GM12872 (cell line): ENCODE results near the gene CRMP1.

ENCODE experiments used
- TF ChIP-seq, protein P1 (sequence below): IDR thresholded peaks from 3 replicates; pipeline ENCODE4 v1.5.1; 2011; ENCODE audit warnings: low read depth, mild to moderate bottlenecking, low read length, moderate library complexity; ENCODE audit not compliant: insufficient read depth

Gene CRMP1

DNA sequence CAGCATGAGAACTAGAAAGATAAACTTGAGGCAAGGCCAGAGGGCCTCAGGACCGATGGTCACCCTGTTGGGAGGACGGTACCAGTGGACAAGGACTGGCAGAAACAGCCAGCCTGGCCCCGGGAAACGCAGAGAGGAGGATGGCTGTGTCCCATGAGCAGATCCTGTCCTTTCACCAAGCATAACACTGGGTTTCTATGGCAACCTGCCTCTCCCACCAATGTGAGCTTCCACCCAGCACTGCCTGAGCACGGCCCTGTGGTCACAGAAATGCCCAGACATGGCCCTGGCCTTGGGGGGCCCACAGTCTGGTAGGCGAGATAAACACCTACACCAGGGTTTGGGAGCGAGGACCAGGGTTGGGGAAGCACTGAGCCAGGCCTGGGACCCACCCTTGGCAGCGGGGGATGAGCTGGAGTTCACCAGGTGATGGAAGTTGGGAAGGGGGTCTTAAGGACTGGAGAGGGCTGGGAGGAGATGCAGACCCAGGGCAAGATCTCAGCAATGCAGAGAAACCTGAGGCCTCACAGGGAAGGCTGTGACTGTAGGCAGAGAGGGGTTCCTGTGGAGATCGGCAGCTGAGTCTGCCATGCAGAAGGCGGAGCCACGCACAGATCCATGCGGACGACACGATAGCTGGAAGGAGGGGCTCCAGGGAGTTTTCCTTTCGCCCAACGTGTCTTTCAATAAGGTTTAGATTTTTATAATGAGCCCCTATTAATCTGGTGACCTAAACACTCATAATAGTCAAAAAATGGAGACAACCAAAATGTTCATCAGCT is 32.7 kb upstream of the CRMP1 start:
- TF ChIP-seq, protein P1, sequence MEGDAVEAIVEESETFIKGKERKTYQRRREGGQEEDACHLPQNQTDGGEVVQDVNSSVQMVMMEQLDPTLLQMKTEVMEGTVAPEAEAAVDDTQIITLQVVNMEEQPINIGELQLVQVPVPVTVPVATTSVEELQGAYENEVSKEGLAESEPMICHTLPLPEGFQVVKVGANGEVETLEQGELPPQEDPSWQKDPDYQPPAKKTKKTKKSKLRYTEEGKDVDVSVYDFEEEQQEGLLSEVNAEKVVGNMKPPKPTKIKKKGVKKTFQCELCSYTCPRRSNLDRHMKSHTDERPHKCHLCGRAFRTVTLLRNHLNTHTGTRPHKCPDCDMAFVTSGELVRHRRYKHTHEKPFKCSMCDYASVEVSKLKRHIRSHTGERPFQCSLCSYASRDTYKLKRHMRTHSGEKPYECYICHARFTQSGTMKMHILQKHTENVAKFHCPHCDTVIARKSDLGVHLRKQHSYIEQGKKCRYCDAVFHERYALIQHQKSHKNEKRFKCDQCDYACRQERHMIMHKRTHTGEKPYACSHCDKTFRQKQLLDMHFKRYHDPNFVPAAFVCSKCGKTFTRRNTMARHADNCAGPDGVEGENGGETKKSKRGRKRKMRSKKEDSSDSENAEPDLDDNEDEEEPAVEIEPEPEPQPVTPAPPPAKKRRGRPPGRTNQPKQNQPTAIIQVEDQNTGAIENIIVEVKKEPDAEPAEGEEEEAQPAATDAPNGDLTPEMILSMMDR, result no peak

DNA sequence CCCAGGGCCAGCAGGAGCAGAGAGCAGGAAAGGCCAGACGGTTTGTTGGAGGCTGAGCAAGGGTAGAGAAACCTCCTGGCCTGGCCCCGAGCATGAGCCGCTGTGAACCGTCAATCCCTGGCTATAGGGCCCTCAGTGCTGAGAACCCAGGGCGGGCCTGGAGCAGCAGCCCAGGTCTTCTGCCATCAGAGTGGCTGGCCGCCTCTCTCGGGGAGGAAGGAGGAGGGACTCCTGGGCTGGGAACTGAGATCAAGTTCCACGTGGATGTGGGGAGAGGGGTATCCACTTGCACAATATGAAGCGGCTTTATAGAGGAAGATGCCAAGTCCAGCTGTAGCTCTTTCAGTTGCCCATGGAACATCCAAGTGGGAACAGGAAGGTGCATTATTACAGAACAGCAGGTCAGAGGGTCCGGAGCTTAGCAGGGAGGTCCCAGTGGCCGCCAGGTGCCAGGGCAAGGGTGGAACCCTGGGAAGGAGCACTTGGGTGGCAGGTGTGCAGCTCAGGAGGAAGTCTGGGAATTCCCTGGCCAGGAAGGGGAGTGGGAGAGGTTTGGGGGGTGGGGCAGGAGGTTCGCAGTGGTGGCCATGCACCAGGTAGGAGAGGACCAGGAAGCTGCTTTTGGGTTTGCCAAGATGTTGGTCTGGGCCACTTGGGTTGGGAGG is 31.7 kb upstream of the CRMP1 start:
- TF ChIP-seq, protein P1, result no peak

DNA sequence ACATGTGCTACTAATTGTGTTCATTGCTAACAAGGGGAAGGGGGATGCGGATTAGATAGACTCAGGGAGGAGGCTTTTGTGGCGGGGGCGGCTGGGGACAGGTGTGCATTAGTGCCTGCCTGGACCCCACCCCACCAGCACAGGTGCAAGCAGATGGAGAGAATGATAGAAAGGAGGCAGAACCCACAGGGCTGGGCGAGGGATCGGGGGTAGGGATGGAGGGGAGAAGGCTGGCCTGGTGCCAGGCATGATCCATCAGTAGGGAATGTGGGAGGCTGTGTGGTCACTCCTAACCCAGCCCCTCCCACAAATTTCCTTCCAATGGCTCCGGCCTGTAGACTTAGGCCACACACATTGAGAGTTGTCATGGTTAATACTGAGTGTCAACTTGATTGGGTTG is 30.5 kb upstream of the CRMP1 start:
- TF ChIP-seq, protein P1, result no peak

DNA sequence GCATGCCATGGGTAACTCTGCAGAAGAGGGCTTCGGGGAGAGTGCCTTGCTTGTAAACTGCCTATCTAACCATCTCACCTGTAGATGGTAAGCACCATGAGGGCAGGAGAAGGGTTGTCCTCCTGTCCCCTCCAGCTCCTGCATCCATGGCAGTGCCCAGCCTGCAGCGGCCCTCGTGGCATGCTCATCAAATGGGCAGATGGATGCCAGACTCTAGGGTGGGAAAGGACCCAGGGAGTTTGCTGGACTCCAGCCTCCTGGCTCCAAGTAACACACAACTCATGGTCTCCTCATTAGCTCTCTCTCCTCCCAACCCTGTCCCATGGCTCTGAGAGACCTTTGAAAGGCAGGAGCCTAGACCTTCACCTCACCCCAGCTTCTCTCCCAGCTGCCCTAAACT is 29.7 kb upstream of the CRMP1 start:
- TF ChIP-seq, protein P1, result no peak

DNA sequence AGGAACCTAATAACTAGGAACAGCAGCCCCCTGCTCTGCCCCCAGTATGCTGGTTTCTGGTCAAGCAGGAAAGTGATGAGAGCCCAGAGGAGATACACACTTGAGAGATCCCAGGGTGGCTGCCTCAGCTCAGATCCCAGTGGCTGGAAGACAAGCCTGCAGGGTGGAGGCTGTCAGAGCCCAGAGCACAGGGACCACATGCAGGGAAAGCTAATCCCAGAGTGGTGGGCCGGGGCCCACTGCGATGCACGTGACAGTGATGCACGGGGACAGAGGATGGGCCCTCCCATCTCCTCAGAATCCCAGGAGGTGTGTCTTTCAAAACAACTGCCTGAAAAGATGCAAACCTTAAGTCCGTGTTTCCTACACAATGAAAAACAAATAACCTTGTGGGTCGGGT is 29.1 kb upstream of the CRMP1 start:
- TF ChIP-seq, protein P1, result no peak

DNA sequence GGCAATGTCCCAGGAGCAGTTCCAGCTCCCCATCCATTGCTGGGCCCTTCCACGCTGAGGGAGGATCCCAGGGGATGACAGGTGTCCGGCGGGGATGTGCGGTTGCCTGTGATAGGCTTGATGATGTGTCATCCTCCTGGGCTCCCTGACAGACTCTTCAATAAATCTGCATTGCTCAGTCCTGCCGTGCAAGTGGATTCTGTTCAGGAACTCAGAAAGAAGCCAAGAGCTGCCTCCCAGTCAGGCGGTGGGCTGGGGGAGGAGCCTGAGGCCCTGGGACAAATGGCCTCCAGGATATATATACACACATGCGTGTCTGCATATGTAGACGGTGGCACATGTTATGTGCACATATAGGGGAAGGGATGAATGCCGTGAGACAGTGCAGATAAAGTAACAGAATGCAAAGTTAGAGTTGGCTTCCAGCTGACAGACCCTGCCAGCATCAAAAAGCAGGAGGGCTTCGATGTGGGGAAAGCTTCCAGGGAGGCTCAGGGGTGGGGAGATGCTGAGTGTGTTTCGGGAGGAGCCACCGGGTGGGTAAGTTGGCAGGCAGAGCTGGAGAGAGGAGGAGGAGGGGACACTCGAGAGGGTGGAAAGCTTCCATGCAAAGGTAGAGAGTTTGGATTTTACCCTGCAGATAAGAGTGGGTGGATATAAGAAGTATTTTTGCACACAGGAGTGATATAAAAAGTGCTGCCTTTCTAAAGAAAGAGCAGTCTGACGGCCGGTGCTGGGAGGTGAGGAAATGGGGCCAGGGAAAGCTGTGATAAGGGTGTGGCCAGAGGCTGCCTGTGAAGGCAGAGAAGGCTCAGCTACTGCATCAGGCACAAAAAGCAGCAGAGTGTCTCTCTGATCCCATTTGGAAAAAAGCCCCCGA is 28.5 kb upstream of the CRMP1 start:
- TF ChIP-seq, protein P1, result no peak

DNA sequence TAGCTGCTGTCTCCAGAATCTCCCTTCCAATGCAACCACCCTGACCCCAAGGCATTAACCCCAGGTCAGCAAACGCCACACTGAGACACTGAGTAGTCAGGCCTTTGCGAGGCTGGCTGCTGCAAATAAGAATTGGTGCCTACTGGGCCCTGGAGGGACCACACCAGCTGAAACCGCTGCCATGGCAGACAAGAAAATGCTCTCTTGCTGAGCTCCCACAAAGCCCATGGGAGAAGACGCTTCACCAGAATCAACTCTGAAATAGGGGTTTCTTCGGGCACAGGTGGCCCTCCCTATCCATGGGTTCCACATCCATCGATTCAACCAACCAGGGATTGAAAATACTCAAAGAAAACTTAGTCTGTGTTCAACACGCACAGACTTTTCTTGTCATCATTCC is 26.7 kb upstream of the CRMP1 start:
- TF ChIP-seq, protein P1, result no peak
